Pancreas (tissue), 10 donors: Measurements from ENCODE around the gene HRH2. TPM values are rescaled to one million over a fixed set of nuclear protein-coding genes. Genes with fewer than 3 reads are reported as not detected.

Source experiments
- ATAC-seq, 4 donors: fragments of 200-7000 bp; cut with Tn5 transposase; one replicate each; pipeline versions ENCODE4 v1.8.0 to v1.9.1; 2020; ENCODE audit warnings: mild to moderate bottlenecking in 4 of 4, moderate library complexity in 4 of 4
- DNase-seq, 6 donors: peaks; one replicate each; pipeline ENCODE4 v3.0.0-alpha.2; 2020
- FAIRE-seq: peaks from 2 replicates; lab custom pipeline; 2012; peaks lifted over from hg19 to GRCh38; lab: Jason Lieb, UNC
- H3K27ac ChIP-seq, 4 donors: fragments of 200-600 bp; sonication (generic); 1 replicate in 3 of 4; 2 replicates in 1 of 4; pipeline versions ENCODE4 v1.5.0 to v1.8.0; 2020
- H3K27me3 ChIP-seq, 4 donors: fragments of 200-600 bp; one replicate each; pipeline ENCODE4 v1.8.0; 2021
- H3K36me3 ChIP-seq, 3 donors: fragments of 200-600 bp; sonication (generic) in 1 of 3; one replicate each; pipeline versions ENCODE4 v1.5.0 to v1.8.0; 2020 to 2021
- H3K4me1 ChIP-seq, 3 donors: fragments of 200-600 bp; one replicate each; pipeline ENCODE4 v1.8.0; 2021
- H3K4me3 ChIP-seq, 4 donors: fragments of 200-600 bp; sonication (generic) in 2 of 4; one replicate each; pipeline versions ENCODE4 v1.5.0 to v1.8.0; 2020 to 2021
- H3K9me3 ChIP-seq, 4 donors: fragments of 200-600 bp; one replicate each; pipeline ENCODE4 v1.8.0; 2021
- WGBS, 2 donors: extraction: QIAGEN DNeasy Blood & Tissue Kit; methylation state at CpG; one replicate each; pipeline ENCODE4 v1.1.7; 2013; 5-methylcytosine and 5-hydroxymethylcytosine counted together
- intact Hi-C, 3 donors: fragments of 100-400 bp; cut with DNase I; formaldehyde crosslinking; loops; one replicate each; pipeline versions ENCODE4 v1.11.1 to v1.14.2; 2022
- polyA plus RNA-seq, 2 donors: library from polyadenylated mRNA; stranded (reverse); fragments of 200-250 nt; gene quantifications; one replicate each; pipeline ENCODE4 v1.2.3, GENCODE V29; 2013
- total RNA-seq, 6 donors: library from RNA; stranded (reverse); fragmentation: NEBNext Ultra II Directional in 4 of 6; extraction: Animal tissue kit (Norgen Biotek cat#: 25700) in 4 of 6; gene quantifications; one replicate each; pipeline versions ENCODE4 v1.2.1 to v1.2.4, GENCODE V29; 2021 to 2023
- TF ChIP-seq, protein P1 (sequence below), 4 donors: fragments of 200-600 bp; sonication (generic) in 3 of 4; IDR thresholded peaks; one replicate each; pipeline versions ENCODE4 v1.5.0 to v1.8.0; 2021; ENCODE audit warnings: antibody characterized with exemption in 4 of 4
- donor health status: healthy with polysubstance abuse.
- donor health status: DM: no; HTN: no; CAD: no; lungs with moderate emphysema.
- donor health status: DM: no; HTN: no; CAD: no.
- donor health status: control.
- donor health status: control.
- donor health status: Bipolar disorder and iron deficiency.
- donor health status: DM: yes; HTN: yes; CAD: no.
- donor health status: DM: no; HTN: no; CAD: no.
- donor health status: DM: no; HTN: no; CAD: no.
- donor health status: DM: yes; HTN: yes; CAD: no.

HRH2 gene
- total and polyA plus RNA-seq, 8 donors: 0.05 to 1.4 (median 0.50) TPM

- no peaks in the 10 kb centered on the region for H3K4me1 ChIP-seq
- FAIRE-seq: no peak
- H3K4me3 ChIP-seq: no peak overlapping the region
- intact Hi-C loops: no loop called here
- no peak for ATAC-seq
- DNase-seq: peak in 1 of 6 donors; percentile 14
- WGBS, 2 donors: 83 to 86% methylated on average over 16 of the region's 16 CpGs
- TF ChIP-seq, protein P1, sequence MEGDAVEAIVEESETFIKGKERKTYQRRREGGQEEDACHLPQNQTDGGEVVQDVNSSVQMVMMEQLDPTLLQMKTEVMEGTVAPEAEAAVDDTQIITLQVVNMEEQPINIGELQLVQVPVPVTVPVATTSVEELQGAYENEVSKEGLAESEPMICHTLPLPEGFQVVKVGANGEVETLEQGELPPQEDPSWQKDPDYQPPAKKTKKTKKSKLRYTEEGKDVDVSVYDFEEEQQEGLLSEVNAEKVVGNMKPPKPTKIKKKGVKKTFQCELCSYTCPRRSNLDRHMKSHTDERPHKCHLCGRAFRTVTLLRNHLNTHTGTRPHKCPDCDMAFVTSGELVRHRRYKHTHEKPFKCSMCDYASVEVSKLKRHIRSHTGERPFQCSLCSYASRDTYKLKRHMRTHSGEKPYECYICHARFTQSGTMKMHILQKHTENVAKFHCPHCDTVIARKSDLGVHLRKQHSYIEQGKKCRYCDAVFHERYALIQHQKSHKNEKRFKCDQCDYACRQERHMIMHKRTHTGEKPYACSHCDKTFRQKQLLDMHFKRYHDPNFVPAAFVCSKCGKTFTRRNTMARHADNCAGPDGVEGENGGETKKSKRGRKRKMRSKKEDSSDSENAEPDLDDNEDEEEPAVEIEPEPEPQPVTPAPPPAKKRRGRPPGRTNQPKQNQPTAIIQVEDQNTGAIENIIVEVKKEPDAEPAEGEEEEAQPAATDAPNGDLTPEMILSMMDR (IDR thresholded peaks at IDR 0.05): no peak
- H3K9me3 ChIP-seq: no peaks in the 10 kb centered on the region
- H3K36me3 ChIP-seq: no peaks in the 10 kb centered on the region
- no peak overlapping the region for H3K27ac ChIP-seq
- no peaks in the 10 kb centered on the region for H3K27me3 ChIP-seq
Measured at GRCh38 chr5:175692235-175692995, 34.5 kb downstream of the HRH2 start.

DNA sequence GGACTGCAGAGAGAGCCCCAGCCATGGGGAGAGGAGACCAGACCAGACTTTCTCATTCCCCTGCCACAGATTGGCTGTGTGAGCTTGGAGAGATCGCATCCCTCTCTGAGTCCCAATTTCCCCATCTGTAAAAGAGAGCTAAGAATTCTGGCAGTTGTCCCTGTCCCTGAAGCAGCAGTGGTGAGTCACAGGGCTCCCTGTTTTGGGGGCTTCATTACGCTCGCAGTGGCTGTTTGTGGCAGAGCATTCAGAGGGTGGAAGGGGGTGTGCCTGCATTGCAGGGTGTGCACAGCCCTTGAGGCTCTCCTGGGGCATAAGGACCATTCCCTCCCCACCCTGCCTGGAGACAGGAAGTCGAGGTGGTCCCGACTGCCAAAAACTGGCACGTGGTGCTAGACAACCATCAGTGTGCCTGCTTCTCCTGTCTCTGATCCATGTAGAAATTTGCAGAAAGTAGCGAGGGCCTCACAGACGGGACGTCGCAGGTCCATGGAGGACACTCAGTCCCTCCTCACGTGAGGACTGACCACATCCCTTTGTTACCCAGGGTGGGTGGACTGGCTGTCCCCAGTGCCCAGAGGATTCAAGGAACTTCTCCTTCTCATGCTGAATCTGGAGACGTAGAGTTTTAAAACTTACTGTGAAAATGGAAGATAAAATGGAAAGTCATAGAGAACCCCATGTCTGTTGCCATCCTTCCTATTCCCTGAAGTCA is 35.3 kb downstream of the HRH2 start:
- no peak for FAIRE-seq
- no peak for ATAC-seq
- intact Hi-C loops: no loop called here
- Histone ChIP-seq H3K36me3 (no peaks in the 10 kb centered on the region), H3K27ac (no peak overlapping the region), H3K4me1 (no peaks in the 10 kb centered on the region), H3K27me3 (no peaks in the 10 kb centered on the region), H3K9me3 (no peaks in the 10 kb centered on the region), H3K4me3 (no peak overlapping the region)
- 72 to 84% methylated on average over 12 of the region's 12 CpGs for WGBS, 2 donors
- TF ChIP-seq, protein P1 (IDR thresholded peaks at IDR 0.05): no peak
- peak in 1 of 6 donors; percentile 23 for DNase-seq

DNA sequence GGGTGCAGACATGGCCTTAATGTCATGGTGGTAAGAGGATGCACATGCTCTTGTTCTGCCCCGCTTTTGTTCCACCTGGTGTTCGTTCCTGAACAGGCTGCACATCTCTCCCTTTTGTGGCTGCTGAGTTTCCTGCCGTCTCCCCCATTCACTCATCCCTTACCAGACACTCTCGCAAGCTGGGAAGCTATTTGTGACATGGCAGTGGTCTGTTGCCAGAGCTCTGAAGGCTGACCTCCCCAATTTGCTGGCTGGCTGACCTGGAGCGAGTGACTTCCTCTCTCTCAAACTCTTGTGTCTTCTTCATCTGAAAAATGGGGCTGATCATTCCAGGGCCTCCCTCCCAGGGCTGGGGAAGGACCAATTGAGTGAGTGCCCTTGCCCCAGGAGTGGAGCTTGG is 35.9 kb downstream of the HRH2 start:
- Histone ChIP-seq H3K9me3 (no peaks in the 10 kb centered on the region), H3K4me1 (no peaks in the 10 kb centered on the region), H3K36me3 (no peaks in the 10 kb centered on the region), H3K4me3 (no peak overlapping the region), H3K27ac (no peak overlapping the region), H3K27me3 (no peaks in the 10 kb centered on the region)
- DNase-seq: peak in 1 of 6 donors; percentile 19
- no peak for FAIRE-seq
- no peak for ATAC-seq
- WGBS, 2 donors: 75 to 80% methylated on average over 5 of the region's 5 CpGs
- intact Hi-C loops: no loop called here
- TF ChIP-seq, protein P1 (IDR thresholded peaks at IDR 0.05): no peak

GRCh38 chr5:175694371-175695160 is 36.7 kb downstream of the HRH2 start:
- H3K4me3 ChIP-seq: no peak overlapping the region
- no peaks in the 10 kb centered on the region for H3K4me1 ChIP-seq
- TF ChIP-seq, protein P1 (IDR thresholded peaks at IDR 0.05): no peak
- no peaks in the 10 kb centered on the region for H3K9me3 ChIP-seq
- DNase-seq (peak in 1 of 6 donors; percentile 41), ATAC-seq (peak in 1 of 4 donors; percentile 25), FAIRE-seq (no peak)
- H3K27me3 ChIP-seq: no peaks in the 10 kb centered on the region
- no peaks in the 10 kb centered on the region for H3K36me3 ChIP-seq
- WGBS, 2 donors: 78 to 82% methylated on average over 13 of the region's 13 CpGs
- H3K27ac ChIP-seq: no peak overlapping the region
- intact Hi-C loops: no loop called here
